Astrocyte (in vitro differentiated cells and primary cell): Measurements from ENCODE around the gene KLHL25.

ENCODE experiments used
- EZH2 ChIP-seq: IDR thresholded peaks from 2 replicates; pipeline ENCODE4 v1.6.1; 2012; ENCODE audit warnings: mild to moderate bottlenecking, low read length, inconsistent platforms; ENCODE audit not compliant: insufficient read depth
- TF ChIP-seq, protein P1 (sequence below): IDR thresholded peaks from 2 replicates; pipeline ENCODE4 v1.5.1; 2011; ENCODE audit warnings: low read depth, mild to moderate bottlenecking, inconsistent platforms, low read length, moderate library complexity; ENCODE audit not compliant: insufficient read depth

DNA sequence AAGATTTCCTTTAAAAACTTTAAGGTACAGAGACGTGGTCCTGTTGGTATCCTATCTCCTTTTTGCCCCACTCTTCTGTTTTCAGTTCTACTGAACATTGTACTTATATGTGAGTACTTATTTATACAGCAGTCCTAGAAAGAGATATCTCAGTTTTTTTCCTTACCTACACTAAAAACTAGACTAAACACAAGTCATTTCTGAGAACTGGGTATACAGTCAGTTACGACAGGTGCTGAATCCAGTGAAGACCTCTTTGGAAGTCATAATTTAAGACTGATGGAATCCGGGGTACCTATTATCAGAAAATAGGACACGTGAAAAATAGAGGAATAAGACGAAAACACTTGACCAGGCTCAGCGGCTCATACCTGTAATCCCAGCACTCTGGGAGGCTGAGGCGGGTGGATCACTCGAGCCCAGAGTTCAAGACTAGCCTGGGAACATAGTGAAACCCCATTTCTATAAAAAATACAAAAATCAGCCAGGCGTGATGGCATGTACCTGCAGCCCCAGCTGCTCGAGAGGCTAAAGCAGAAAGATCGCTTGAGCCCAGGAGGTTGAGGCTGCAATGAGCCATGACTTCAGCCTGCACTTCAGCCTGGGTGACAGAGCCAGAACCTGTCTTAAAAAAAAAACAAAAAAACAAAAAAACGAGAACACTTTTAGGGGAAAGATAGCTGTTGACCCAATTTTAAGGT is 76.3 kb downstream of the KLHL25 start:
- TF ChIP-seq EZH2 = no peak
- TF ChIP-seq, protein P1, sequence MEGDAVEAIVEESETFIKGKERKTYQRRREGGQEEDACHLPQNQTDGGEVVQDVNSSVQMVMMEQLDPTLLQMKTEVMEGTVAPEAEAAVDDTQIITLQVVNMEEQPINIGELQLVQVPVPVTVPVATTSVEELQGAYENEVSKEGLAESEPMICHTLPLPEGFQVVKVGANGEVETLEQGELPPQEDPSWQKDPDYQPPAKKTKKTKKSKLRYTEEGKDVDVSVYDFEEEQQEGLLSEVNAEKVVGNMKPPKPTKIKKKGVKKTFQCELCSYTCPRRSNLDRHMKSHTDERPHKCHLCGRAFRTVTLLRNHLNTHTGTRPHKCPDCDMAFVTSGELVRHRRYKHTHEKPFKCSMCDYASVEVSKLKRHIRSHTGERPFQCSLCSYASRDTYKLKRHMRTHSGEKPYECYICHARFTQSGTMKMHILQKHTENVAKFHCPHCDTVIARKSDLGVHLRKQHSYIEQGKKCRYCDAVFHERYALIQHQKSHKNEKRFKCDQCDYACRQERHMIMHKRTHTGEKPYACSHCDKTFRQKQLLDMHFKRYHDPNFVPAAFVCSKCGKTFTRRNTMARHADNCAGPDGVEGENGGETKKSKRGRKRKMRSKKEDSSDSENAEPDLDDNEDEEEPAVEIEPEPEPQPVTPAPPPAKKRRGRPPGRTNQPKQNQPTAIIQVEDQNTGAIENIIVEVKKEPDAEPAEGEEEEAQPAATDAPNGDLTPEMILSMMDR = no peak
